NCI-H526 treated with DMSO at 0.1 percent for 48 hours (cell line): ENCODE results near the gene RHPN2.
"Not testable (repeated sequence)": the region's sequence is repeated elsewhere in the genome, so short reads cannot be mapped to it uniquely, and the experiment has no call there.

ENCODE experiments used
- DNase-seq: peaks from one replicate; lab custom pipeline; 2025; lab: John Stamatoyannopoulos, UW

RHPN2 gene

DNA sequence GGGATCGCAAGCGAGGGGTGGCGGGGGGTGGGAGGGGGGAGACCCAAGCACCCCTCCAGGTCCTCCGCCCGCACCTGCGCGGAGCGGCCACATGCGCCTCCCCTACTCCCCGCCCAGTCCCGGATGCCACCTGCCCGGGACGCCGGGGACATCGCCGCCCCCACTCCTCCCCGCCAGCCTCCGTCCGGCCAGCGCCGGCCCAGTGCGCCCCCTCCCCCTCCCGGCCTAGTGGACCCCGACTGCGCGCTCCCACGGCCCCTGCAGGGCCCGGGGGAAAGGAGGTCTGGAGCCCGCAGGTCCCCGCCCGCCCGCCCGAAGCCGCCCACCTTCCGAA lies 263 bp downstream of the RHPN2 start:
- peak; percentile 23 for DNase-seq

DNA sequence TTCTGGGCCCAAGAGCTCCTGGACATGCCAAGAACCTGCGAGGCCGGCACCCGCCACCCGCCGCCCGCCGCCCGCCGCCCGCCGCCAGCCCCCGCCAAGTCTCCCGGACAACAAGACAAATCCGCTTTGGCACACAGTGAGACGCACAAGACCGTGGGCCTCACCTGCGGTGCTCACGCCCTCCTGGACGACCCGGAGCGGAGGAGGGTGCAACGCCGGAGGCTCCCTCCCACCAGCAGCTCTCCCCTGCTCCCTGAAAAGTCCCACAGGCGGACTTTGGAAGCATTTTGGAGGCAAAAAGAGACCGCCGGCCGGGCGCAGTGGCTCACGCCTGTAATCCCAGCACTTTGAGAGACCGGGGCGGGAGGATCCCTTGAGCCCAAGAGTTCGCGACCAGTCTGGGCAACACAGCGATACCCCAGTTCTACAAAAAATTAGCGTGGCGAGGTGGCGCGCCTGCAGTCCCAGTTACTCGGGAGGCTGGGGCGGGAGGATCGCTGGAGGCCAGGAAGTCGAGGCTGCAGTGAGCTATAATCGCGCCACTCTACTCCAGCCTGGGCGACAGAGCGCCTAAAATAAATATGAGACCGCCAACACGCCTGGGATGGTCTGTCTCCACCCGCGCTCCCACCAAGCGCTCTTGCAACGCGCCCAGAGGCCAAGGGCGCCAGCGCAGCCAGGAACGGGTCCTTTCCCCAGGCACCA lies 783 bp downstream of the RHPN2 start:
- DNase-seq: no peak

DNA sequence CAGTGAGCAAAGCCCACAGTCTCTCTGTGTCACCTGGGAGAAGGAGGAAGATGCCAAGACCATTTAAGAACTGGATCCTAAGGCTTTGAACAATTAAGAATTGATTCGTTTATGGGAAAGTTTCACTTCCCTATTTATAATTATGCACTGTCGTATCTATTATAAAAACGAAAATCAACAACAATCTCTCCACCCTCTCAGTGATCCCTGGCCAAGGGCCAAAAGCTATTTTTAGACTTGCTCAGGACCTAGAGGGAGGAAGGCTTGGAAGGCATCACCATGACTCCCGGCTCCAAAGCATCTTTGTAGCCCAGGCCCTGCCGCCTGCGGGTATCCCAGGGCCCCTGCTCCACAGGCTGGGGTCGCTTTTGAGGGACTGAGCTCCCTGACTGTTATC lies 1.3 kb downstream of the RHPN2 start:
- DNase-seq: no peak

DNA sequence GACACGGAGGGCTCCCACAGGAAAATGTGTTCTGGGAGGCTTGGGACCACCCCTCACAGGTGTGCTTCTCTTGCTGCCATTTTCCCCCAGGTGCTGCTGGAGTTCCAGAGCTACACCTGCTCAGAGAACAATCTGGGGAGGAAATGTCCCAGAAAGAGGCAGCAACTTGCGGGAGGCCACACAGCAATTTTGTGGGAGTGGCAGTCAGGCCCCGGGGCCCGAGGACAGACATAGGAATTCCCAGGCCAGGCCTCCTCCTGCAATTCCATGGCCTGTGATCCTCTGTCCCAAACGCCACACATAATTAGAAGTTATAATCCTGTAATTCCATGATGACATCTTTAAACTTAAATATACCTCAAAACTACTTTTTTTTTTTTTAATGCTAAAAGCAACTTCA lies 1.8 kb downstream of the RHPN2 start:
- no peak for DNase-seq

DNA sequence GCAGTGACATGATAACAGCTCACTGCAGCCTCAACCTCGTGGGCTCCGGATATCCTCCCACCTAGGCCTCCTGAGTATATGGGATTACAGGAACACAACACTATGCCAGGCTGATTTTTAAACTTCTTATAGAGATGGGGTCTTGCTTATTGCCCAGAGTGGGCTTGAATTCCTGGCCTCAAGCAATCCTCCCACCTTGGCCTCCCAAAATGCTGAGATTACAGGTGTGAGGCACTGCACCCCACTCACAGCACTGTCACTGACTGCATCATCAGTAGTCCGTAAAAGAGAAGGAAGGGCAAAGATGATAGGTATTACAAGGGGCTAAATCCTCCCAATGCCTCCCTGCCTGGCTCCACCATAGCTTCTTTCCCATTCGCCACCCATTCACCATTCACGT lies 4.1 kb downstream of the RHPN2 start:
- DNase-seq: no peak

DNA sequence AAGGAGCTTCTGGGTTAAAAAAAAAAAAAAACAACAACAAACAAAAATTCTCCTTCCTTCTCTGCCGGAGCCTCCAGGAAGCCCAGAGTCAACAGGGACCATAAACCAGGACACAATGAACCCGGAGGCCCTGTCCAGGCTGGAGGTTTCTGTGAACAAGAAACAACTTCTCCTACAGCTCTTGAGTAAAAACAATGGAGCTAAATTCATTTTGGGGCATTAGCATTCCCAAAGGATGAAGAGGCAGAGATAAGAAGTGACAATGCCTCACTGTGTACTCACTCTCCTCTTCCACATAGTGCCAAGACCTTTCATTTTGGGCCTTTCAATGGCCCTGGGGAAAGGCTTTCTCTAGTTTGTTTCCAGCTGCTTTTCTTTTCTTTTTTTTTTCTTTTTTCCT lies 9.0 kb downstream of the RHPN2 start:
- no peak for DNase-seq

DNA sequence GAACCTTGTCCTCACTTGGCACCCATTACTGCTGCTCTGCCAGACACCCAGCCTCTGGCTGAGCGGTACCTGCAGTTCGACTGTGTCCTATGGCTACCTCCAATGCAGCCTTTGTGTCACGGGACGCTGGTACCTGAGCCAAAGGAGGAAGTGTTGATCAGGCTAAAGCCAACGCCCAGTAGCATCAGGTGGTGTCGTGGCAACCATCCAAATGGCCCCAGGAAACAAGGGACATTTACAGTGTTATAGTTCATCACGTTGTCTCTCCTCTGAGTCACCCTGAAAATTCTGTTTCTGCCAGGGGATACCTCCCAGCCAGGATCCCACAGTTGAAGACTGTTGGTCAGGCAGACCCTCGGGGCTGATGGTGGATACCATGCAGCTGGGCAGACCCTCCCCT lies 10.1 kb downstream of the RHPN2 start:
- DNase-seq: no peak

DNA sequence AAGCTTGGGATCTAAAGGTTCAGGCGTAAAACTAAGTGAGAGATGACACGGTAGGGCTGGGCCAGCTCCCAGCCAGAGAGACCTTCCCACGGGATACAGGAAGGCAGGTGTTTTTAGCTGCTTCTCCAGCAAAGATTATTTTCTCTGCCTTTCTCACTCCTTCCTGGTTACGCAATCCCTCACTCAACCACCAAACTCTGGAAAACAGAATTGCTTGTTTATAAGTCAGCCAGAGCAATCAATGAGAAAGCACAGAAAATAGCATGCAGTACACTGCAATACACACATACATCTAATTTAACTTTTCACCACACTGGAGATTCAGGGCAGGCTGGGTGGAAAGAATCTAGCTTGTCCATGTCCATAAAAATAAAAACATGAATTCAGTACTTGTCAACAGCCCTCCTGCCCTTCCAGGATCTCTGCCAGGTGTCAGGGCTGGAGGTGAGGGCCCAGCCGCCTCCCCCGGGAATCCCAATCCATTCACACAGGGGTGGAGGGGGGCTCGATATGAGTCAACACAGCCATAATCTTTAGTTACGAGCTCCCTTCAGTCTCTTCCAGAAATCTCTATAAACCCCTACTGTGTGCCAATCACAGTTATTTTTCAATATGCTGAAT lies 12.2 kb downstream of the RHPN2 start:
- DNase-seq: no peak

DNA sequence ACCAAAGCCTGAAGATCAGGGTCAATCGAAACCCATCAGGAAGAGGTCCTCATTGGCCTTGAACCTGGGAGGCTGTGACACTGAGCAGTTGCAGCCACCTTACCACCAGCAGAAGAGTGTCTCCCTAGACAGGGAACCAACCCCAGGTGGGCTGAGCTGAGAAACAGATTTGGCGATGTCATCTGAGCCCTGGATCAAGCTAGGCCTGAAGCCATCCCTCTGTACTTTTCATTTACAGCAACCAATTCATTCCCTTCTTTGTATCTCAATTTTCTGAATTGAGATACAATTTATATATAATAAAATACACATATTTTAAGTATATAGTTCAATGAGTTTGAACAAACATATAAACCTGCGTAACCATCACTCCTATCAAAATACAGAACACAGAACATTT lies 14.6 kb downstream of the RHPN2 start:
- DNase-seq: no peak

DNA sequence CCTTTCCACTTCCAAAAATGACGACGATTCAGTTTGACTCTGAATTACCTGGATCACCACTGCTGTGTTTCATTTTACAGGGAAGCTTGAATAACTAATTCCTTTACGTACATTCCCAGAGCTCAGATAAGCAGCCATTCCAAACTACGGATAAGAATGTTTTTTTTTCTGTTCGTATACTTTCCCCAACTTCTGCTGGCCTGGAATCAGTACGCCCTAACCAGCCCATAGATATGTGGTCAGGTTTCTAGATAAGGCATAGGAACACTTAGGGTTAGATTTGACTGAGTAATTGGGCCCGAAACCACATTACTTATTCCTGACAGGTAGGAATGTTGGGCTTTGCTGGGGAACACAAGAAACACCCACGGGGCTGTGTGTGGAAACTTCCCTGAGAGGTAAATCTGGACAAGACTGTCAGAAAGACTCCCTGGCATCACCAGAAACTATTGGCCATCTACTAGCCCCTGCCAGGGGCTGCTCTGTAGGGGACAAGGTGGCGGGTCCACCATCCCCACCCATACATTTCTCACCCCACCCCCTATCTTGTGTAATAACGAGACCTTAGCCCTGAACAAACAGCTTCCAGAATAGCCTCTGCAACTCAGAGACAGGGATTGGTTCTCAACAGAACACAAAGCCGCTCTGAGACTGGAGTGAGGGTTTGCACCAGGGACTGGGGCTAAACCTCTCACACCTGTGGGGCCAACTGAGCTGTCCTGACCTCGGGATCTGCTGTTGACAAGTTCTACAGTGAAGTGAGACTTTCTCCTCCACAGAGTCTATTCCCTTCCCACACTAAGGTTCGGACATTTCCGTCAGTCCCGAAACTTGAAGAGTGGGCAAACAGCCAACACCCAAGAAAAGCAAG lies 15.6 kb downstream of the RHPN2 start:
- no peak for DNase-seq

DNA sequence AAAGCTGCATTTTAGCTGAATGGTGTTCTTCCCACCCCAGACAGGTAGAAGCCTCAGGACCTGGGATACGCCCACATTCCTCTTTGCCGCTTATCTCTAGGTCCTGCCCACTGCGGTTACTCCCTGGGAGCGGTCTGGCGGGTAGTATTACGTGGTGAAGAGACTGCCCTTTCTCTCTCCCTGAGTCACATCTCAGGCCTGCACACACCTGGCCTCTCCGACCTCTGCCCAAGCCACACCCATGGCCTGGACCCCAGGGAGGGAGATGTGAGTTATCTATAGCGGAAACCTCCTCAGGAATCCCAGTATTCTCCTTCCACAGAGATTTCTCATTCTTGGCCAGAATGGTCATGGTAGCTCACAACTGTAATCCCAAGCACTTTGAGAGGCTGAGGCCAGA lies 17.3 kb downstream of the RHPN2 start:
- no peak for DNase-seq

DNA sequence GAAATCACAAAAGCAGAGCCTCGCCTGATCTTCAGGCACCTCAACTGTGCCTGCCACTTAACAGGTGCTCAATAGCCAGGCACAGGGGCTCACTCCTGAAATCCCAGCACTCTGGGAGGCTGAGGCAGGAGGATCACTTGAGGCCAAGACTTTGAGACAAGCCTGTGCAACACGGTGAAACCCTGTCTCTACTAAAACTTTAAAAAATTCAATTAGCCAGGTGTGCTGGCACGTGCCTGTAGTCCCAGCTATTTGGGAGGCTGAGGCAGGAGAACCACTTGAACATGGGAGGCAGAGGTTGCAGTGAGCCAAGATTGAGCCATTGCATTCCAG lies 22.9 kb downstream of the RHPN2 start:
- DNase-seq: not testable (repeated sequence)

DNA sequence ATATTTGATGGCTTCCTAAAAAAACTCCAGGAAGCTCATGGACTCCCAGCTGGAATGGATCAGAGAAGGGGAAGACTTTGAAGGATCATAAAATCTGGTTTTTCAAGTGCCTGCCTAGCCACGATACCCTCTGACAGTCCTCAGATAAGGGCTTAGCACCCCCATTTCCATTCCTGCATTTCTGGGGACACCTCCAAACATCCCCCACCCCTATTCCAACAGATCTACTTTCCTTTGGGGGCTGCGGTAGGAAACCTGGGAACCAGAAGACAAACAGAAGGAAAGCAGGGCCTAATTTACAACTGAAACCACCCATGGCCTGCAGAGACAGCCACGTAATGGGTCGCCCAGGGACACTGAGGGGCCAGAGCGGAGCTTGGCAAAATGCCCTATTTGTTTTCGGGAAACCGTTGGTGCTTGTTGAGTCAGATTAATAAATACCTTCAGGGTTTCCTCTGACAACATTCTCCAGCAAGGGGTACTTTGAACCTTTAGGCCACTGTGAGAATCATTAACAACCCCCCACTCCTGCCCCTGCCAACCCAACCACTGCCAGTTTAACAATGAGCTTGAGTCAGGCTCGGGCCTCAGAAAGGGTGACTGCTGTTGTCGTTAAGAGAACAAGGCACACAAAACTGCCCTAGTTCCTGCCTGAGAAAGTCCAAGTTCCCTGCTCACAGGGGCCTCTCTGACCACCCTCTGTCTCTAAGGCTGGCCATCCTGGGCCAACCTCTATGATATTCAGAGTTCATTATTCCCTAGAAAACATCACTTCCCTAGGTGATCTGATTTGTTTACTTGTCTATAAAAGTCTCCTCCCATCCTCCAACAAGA lies 23.5 kb downstream of the RHPN2 start:
- DNase-seq: peak; percentile 80

DNA sequence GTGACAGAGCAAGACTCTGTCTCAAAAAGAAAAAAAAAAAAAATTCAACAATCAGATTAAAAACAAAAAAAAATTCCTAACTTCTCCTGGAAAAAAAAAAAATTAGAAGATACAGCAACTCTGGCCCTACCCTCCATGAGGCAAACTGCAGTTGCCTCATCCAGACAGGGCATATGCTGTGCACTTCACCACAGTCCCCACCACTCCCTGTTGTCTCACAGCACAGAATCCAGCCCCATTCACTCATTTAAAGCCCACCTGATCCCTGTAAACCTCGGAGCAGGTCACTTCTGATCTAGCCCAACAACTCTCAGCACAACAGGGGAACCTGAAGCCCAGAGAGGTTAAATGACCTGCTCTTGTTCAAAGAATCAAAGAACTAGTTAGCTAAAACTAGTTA lies 24.9 kb downstream of the RHPN2 start:
- DNase-seq: no peak

DNA sequence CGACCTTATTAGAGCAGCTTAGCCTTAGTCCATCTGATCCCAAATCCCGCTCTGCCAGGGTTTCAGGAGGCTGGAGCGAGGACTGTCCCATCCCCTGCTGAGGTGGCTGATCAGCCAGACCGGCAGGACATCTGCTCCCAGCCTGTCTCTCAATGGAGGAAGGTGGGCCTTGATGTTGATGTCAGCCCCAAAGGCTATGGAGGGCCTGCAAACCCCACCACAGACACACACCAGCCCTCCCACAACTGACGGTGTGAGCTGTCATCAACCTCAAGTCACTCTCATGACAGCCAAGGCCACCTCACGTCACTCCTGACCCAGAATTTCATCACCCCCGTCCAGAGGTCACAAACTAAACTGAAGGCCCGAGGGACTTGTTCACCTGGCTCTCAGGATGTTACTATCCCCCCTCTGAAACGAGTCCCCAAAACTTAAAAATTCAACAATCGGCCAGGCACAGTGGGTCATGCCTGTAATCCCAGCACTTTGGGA lies 25.5 kb downstream of the RHPN2 start:
- no peak for DNase-seq

DNA sequence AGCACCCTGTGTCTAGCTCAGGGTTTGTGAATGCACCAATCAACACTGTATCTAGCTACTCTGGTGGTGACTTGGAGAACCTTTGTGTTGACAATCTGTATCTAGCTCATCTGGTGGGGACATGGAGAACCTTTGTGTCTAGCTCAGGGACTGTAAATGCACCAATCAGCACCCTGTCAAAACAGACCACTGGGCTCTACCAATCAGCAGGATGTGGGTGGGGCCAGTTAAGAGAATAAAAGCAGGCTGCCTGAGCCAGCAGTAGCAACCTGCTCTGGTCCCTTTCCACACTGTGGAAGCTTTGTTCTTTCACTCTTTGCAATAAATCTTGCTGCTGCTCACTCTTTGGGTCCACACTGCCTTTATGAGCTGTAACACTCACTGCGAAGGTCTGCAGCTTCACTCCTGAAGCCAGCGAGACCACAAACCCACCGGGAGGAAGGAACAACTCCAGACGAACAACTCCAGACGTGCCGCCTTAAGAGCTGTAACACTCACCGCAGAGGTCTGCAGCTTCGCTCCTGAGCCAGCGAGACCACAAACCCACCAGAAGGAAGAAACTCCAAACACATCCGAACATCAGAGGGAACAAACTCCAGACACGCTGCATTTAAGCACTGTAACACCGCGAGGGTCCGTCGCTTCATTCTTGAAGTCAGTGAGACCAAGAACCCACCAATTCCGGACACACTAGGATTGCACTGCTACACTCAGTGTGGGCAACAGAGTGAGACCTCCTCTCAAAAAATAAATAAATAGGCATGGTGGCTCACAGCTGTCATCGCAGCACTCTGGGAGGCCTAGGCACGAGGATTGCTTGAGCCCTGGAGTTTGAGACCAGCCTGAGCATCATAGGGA lies 27.3 kb downstream of the RHPN2 start:
- not testable (repeated sequence) for DNase-seq

DNA sequence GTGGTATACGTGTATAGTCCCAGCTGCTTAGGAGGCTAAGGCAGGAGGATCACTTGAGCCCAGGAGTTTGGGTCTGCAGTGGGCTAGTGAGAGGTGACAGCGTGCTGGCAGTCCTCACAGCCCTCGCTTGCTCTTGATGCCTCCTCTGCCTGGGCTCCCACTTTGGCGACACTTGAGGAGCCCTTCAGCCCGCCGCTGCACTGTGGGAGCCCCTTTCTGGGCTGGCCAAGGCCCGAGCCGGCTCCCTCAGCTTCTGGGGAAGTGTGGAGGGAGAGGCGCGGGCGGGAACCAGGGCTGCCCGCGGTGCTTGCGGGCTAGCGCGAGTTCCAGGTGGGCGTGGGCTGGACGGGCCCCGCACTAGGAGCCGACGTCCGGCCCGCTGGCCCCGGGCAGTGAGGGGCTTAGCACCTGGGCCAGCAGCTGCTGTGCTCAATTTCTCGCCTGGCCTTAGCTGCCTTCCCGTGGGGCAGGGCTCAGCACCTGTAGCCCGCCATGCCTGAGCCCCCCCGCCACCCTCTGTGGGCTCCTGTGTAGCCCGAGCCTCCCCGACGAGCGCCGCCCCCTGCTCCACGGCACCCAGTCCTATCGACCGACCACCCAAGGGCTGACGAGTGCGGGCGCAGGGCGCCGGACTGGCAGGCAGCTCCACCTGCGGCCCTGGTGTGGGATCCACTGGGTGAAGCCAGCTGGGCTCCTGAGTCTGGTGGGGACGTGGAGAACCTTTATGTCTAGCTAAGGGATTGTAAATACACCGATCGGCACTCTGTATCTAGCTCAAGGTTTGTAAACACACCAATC lies 28.1 kb downstream of the RHPN2 start:
- DNase-seq: not testable (repeated sequence)

DNA sequence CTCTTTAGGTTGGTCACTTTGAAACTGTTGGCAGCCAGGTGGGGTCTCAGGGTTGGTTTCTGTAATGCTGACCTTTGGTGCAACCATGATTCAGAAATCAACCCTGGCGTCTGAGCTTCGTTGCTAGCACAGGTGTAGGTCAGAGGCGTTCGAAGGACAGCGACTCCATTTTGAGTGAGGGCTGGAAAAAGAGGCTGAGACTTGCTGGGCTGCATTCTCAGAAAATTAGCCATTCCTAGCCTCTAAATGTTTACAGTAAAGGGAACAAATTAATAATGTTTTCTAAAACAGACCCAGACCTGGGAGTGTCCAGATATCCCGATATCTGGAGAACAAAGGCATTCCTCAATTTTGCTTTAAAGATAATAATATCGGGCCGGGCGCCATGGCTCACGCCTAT lies 29.2 kb downstream of the RHPN2 start:
- no peak for DNase-seq

DNA sequence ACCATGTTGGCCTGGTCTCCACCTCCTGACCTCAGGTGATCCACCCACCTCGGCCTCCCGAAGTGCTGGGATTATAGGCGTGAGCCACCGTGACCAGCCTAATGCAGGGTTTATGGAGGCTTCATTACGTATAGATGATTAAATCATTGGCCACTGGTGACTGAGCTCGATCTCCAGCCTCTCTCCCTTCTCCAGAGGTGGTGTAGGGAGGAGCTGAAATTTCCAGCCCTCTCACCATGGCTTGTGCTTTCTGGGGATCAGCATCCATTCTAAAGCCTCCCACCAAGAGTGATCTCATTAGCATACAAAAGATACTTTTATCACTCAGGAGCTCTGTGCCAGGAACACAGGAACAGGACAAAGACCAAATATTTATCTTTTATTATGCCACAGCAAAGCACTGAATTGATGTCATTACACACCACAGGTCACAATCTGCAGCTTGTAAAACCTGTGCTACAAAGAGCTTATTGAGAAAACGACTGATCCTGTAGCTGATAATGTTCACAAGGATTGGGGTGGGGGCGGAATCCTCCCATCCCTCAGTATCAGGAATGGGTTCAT lies 32.4 kb downstream of the RHPN2 start:
- DNase-seq: no peak

DNA sequence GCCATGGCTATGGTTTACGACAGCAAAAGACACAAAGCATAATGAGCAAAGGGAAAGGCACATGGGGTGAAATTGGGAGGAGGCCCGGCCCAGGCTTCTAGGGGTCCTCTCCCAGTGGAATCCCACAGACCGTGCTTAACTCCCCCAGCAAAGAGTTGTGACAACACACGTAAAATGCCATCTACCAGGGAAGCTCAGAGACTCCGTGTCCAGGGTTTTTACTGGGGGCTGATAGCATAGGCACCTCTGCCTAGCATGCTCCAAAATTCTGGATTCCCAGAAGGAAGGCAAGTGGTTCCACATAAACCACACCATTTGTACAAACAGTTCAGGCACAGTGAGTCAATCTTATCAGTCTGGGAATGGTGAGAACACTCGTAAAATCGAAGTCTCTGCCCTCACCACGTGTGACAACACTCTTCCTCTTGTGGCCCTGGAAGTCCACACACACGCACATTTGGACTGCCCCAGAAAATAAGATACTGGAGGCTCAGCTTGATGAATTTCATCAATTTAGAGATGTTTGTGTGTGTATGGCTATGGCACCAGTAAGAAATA lies 34.9 kb downstream of the RHPN2 start:
- no peak for DNase-seq
